Measurements from ENCODE around the gene DOCK4.
A peak's percentile ranks its signal among the peaks of the same experiment; 100 is the strongest.
"Not testable (repeated sequence)": the region's sequence is repeated elsewhere in the genome, so short reads cannot be mapped to it uniquely, and the experiment has no call there.

DOCK4 gene

DNA sequence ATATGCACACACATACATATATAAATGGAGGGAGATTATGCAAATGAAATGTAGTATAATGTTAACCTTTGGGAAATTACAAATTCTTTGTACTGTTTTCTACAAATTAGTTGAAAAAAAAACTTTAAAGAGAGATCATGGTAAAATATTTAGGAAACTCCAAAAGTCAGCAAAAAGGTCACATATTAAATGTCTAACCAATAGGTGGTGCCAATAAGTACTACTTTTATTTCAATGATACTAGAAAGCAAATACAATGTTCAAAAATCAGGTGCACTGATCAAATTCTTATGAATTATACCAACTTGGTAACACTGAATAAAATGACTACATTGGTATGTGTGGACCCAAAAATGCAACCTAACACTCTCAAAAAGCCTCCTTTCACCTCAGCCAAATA, 276.9 kb downstream of the DOCK4 start:
- Mint-ChIP-seq H3K36me3 (ENCODE audit: low read depth) (peaks cover 31% of the 10 kb centered on the region), H3K9me3 (peaks cover under 1% of the 10 kb centered on the region), H3K27ac (peak overlapping the region; percentile 5 to 64 (median 51)), H3K4me3 (no peak overlapping the region), H3K27me3 (ENCODE audit: low read depth) (no peaks in the 10 kb centered on the region), H3K4me1 (no peaks in the 10 kb centered on the region)
- TF ChIP-seq, protein P1, sequence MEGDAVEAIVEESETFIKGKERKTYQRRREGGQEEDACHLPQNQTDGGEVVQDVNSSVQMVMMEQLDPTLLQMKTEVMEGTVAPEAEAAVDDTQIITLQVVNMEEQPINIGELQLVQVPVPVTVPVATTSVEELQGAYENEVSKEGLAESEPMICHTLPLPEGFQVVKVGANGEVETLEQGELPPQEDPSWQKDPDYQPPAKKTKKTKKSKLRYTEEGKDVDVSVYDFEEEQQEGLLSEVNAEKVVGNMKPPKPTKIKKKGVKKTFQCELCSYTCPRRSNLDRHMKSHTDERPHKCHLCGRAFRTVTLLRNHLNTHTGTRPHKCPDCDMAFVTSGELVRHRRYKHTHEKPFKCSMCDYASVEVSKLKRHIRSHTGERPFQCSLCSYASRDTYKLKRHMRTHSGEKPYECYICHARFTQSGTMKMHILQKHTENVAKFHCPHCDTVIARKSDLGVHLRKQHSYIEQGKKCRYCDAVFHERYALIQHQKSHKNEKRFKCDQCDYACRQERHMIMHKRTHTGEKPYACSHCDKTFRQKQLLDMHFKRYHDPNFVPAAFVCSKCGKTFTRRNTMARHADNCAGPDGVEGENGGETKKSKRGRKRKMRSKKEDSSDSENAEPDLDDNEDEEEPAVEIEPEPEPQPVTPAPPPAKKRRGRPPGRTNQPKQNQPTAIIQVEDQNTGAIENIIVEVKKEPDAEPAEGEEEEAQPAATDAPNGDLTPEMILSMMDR (IDR thresholded peaks at IDR 0.05; ENCODE audit: unreplicated experiment in 3 of 3) = no peak

GRCh38 chr7:111927353-111928019, 278.7 kb downstream of the DOCK4 start:
- H3K27me3 Mint-ChIP-seq (ENCODE audit: low read depth) = no peaks in the 10 kb centered on the region
- no peaks in the 10 kb centered on the region for H3K4me1 Mint-ChIP-seq
- H3K27ac Mint-ChIP-seq = no peak overlapping the region
- H3K36me3 Mint-ChIP-seq (ENCODE audit: low read depth) = peaks cover 28% of the 10 kb centered on the region
- H3K4me3 Mint-ChIP-seq = no peak overlapping the region
- H3K9me3 Mint-ChIP-seq = peaks cover 3% of the 10 kb centered on the region
- TF ChIP-seq, protein P1 (IDR thresholded peaks at IDR 0.05; ENCODE audit: unreplicated experiment in 3 of 3) = no peak

DNA sequence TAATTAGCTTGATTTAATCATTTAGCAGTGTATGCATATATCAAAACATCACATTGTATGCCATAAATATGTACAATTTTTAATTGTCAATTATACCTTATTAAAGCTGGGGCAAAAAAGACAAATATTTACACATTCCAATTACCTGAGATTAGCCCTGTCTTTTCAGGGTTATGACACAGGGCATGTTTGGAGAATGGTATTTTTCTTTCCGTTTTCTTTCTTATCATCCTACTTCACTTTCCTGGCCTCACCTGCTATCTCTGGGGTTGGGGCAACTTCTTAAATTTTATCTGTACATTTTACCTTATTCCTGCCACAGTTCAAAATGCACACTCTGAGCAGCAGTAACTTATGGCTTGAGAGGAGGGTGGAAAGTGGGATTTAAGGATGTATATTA, 285.9 kb downstream of the DOCK4 start:
- Mint-ChIP-seq H3K36me3 (ENCODE audit: low read depth) (peaks cover 26% of the 10 kb centered on the region), H3K9me3 (peaks cover 3% of the 10 kb centered on the region), H3K27me3 (ENCODE audit: low read depth) (no peaks in the 10 kb centered on the region), H3K4me1 (no peaks in the 10 kb centered on the region), H3K27ac (no peak overlapping the region), H3K4me3 (no peak overlapping the region)
- TF ChIP-seq, protein P1 (IDR thresholded peaks at IDR 0.05; ENCODE audit: unreplicated experiment in 3 of 3) = no peak

DNA sequence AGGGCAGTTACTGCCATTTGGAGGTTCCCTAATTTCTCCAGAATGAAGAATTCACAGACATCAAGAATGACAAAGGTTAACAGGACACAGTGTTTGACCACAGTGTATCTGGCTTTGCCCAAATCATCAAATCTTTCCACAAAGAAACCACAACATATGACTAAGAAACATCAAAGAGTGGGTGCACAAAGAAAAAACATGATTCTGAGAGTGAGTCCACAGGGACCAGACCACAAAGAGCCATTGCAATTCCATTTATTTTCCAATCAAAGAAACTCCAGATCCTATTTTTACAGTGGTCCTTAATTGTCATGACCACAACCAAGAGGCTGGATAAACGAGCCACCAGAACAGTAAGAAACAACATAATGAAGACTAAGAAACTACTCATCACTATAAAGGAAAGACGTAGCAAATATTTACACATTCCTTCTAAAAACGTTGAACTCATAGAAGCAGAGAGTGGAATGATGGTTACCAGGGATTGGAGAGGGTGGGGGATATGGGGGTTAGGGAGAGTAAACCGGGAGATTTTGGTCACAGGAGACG, 286.5 kb downstream of the DOCK4 start:
- Mint-ChIP-seq H3K36me3 (ENCODE audit: low read depth) (peaks cover 23% of the 10 kb centered on the region), H3K4me3 (no peak overlapping the region)
- TF ChIP-seq, protein P1 (IDR thresholded peaks at IDR 0.05; ENCODE audit: unreplicated experiment in 3 of 3) = no peak

GRCh38 chr7:111919164-111919563, 287.0 kb downstream of the DOCK4 start:
- Mint-ChIP-seq H3K9me3 (peaks cover 2% of the 10 kb centered on the region), H3K4me1 (no peaks in the 10 kb centered on the region), H3K36me3 (ENCODE audit: low read depth) (peaks cover 26% of the 10 kb centered on the region), H3K27me3 (ENCODE audit: low read depth) (no peaks in the 10 kb centered on the region), H3K4me3 (no peak overlapping the region), H3K27ac (no peak overlapping the region)
- TF ChIP-seq, protein P1 (IDR thresholded peaks at IDR 0.05; ENCODE audit: unreplicated experiment in 3 of 3) = no peak

More for the DNA sequence above, 286.5 kb downstream of the DOCK4 start:
- no peaks in the 10 kb centered on the region for H3K4me1 Mint-ChIP-seq
- H3K27me3 Mint-ChIP-seq (ENCODE audit: low read depth) = no peaks in the 10 kb centered on the region
- peaks cover 3% of the 10 kb centered on the region for H3K9me3 Mint-ChIP-seq
- H3K27ac Mint-ChIP-seq = no peak overlapping the region

GRCh38 chr7:111918461-111918860, 287.7 kb downstream of the DOCK4 start:
- H3K27ac Mint-ChIP-seq = no peak overlapping the region
- no peaks in the 10 kb centered on the region for H3K4me1 Mint-ChIP-seq
- peaks cover 25% of the 10 kb centered on the region for H3K36me3 Mint-ChIP-seq (ENCODE audit: low read depth)
- H3K27me3 Mint-ChIP-seq (ENCODE audit: low read depth) = no peaks in the 10 kb centered on the region
- H3K4me3 Mint-ChIP-seq = no peak overlapping the region
- TF ChIP-seq, protein P1 (IDR thresholded peaks at IDR 0.05; ENCODE audit: unreplicated experiment in 3 of 3) = no peak
- H3K9me3 Mint-ChIP-seq = no peaks in the 10 kb centered on the region

GRCh38 chr7:111917404-111917803, 288.8 kb downstream of the DOCK4 start:
- not testable (repeated sequence) for H3K4me1 Mint-ChIP-seq; H3K4me3 Mint-ChIP-seq; H3K27ac Mint-ChIP-seq; H3K27me3 Mint-ChIP-seq (ENCODE audit: low read depth); H3K9me3 Mint-ChIP-seq
- H3K36me3 Mint-ChIP-seq (ENCODE audit: low read depth) = peaks cover 25% of the 10 kb centered on the region
